Muscle of back (tissue), 11 donors: ENCODE measurements around the gene CCDC51. TPM values are rescaled to one million over a fixed set of nuclear protein-coding genes. Genes with fewer than 3 reads are reported as not detected.

Source experiments
- DNase-seq, 3 donors: peaks; one replicate each; pipeline versions ENCODE4 v3.0.0 to v3.0.0-alpha.2; 2013
- polyA plus RNA-seq, 10 donors: library from polyadenylated mRNA; unstranded; fragments of 120-200 nt; gene quantifications; one replicate each; pipeline ENCODE4 v1.2.1, GENCODE V29; 2013; ENCODE audit not compliant: insufficient read length in 10 of 10

CCDC51 gene
- polyA plus RNA-seq, 10 donors = 9.2 to 15.2 (median 11.3) TPM

GRCh38 chr3:48420561-48420960 lies 19.4 kb downstream of the CCDC51 start:
- DNase-seq = no peak

- DNase-seq = no peak
Observed at GRCh38 chr3:48419597-48419996, 20.3 kb downstream of the CCDC51 start.

DNA sequence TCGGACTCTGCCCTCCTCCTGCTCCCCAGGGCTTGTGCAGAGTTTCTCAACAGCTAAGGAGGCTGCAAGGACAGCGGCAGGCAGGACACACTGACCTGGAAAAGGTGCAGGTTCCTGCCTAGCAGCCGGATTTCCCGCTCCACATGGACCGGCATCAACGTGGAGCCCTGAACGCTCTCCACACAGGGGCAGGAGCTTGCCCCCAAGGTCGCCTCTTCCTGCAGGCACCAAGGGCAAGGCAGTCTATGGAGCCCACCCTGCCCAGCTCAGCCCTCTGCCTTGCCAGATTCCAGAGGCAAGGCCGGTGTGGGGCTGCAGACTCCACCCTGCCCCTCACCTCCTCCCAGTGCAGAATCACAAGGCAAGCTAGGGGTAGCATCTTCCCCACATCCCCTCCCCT lies 20.8 kb downstream of the CCDC51 start:
- no peak for DNase-seq

- no peak for DNase-seq
Observed at GRCh38 chr3:48418651-48419050, 21.3 kb downstream of the CCDC51 start.

DNA sequence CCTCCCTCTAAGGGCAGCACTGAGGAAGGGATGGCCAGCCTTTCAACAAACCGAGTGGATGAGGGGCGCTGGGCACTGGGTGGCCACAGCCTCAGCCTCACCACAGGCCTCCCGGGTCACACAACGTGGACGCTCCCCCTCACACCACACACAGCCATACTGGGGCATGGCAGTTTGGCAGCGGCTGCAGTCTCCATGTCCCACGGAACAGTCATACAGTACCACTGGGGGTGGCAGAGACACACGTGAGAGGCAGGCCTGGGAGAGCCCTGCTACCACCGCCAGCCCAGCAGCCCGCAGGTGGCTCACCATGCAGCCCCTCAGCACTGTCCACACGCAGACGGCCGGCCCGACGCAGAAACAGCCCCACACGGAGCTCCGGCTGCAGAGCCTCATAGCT lies 21.8 kb downstream of the CCDC51 start:
- DNase-seq = no peak

DNA sequence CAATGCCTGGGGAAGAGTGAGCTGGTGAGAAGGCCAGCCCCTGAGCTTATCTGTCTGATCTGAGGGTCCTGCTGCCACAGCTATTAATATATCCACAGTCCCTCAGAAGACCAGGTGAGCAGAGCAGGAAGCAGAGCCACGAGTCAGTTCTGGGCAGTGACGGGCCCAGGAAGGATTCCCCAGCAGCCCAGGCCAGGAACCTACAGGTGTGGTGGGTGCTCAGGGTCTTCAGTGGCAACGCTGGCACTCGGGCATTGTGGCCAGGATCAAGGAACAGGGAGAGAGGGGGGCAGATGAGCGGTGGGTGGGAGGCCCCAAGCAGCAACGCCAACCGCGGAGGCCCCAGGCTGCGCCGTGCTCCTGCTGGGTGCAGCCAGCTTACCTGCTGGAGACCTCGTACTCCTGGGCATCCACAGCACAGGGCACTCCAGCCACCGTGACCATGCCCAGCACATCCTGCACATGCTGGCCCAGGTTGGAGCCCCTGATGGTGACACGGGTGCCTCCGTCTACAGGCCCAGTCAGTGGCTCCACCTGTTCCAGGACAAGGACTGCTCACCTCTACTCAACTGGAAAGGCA lies 22.3 kb downstream of the CCDC51 start:
- no peak for DNase-seq

DNA sequence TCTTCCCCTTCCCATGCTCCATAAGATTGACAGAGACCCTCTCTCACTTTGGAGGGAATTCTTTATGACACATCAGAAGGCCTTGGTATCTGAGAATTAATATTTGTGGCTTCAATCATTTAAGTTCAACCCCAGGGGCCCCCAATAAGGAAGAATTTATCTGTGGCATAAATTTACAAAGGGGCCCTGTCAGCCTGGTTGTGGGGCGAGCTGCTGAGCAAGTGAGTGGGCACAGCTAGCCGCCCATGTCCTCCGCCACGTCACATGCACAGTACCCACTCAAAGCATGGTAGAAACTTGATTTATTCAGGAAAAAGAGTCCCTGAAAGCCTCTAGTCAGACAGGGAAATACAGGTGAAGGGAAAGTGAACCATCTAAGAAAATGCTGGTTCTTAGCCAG lies 23.4 kb downstream of the CCDC51 start:
- DNase-seq = no peak

- DNase-seq = no peak
Observed at GRCh38 chr3:48416091-48416505, 23.8 kb downstream of the CCDC51 start.

DNA sequence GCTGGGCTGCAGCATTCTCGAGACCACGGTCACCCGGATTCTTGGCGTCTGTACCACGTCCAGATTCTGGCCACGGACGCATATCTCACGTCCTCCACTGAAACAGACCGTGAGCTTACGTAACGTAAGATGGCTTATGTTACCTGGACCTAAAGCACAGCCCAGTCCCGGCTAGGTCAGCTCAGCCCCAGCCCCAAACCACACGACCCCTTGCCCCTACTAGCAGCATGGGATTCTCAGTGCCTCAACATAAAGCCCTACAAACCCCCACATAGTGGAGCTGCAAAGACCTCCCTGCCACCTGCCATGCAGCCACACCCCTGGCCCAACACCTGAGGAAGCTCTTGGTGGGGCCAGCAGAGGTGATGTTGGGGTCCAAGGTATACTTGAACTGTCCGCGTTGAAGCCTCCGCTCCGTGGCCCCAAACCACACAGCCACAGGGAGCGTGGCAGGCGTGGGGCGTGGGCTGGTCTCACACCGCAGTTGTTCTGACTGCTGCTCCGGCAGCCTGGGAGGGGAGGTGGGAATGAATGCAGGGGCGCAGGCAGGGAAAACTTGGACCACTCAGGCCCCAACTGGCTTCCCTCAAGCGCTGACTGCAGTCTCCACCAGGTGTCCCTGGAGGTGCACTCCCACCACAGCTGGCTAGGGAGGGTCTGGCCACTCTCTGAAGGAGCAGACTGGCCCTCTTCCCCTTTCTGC lies 24.5 kb downstream of the CCDC51 start:
- no peak for DNase-seq

DNA sequence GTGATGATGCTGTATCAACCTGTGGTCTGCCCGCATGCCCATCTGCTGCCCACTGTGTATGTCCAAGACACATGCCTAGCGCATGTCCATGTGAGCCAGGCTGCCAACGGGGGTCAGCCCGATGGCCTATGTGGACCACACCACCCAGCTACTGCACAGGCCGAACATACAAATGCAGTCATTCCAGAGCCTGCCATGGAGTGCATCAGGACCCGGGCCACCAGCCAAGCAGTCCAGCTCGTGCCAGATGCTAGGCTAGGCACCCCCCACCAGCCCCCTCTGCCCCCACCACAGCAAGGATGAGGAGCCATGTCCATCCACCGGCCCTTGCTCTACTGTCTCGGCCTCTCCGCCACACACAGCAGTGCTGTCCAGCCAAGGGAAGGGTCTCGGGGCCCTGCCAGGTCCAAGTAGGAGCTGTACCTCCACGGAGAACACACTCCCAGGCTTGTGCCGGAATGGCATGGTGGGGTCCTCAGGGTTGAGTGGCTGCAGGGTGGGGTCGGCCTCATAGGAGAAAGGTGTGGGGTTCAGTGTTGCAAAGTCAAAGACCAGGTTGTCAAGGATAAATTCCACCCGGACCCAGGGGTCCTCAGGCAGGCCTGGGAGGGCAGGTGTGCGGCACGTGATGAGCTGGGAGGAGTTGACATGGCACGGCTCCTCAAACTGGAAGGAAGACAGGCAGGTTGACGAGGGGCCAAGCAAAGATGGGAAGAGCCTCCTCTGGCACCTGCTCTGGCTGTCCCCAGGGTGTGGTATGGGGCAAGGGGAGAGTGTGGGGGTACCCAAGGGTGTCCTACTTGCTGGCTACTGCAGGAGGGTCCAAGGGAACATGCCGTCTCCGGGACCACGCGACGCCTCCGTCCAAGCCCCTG lies 25.3 kb downstream of the CCDC51 start:
- DNase-seq = no peak

GRCh38 chr3:48413611-48414010 lies 26.3 kb downstream of the CCDC51 start:
- DNase-seq = no peak

GRCh38 chr3:48413086-48413485 lies 26.8 kb downstream of the CCDC51 start:
- DNase-seq = no peak

GRCh38 chr3:48412375-48413001 lies 27.4 kb downstream of the CCDC51 start:
- no peak for DNase-seq

DNA sequence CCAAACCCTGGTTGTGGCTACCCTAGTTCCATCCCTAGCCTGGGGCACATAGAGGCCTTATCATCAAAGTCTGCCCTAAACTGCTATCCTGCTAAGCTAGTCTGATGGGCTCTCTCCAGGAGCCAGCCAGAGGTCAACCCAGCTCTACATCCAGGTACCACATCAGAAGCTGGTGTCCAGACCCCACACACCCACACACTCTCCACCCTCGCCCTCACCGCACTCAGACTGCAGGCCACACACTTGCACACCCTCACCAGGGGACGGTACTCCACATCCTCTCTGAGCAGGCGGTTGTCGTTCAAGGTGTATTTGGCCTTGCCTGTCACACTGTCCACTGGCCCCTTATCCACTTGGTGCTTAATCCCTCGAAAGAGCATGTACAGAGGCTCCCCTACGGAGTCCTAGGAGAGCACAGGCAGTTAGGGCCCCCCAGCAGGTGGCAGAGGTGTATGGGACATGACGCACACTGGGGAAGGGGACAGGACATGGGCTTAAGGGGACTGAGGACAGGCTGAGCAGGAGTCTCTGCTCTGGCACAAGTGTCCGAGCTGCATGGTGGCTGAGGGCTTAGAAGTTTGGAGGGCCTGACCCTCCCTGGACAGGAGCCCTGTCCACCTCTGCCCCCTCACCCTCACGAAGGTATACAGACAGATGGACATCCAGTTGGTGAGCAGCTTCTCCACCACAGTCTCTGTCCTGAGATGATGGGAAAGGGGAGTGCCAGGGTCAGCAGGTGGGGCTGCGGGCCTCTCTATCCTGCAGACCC lies 28.1 kb downstream of the CCDC51 start:
- DNase-seq = no peak

GRCh38 chr3:48411041-48411588 lies 28.8 kb downstream of the CCDC51 start:
- no peak for DNase-seq

DNA sequence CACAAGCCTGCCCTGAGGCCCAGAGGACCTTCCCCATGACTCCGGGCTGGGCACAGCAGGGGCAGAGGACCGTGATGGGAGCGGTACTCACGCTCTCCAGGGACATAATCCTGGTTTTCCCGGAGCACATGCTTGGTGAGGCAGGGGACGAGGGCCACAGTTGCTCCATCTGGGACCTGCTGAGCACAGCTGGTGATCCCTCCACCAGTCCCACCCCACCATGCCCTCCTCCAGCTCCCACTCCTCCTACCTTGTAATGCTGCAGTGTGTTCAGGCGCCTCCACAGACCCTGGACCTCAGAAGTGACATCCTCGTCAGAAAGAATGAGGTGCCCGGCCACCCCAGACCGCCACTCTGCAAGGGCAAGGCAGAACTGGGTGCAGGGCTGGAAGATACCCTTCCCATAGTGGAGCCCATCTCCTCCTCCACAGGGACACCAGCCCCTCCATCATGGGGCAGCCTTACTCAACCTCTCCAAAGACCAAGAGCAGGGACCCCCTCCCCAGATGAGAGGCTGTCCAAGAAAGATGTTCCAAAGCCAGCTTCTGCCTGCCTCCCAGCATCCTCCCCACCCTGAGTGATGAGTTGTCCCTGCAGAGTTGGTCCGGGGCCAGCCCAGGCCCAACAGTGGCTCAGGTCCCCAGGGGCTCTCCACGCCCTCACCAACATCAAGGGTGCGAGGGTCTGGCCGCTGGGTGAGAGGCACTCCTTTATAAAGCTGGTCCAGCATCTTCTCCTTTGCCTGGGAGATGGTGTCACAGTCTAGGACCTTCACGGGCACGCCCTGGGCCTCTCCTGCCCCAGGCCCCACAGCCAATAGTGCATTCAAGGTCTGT lies 29.5 kb downstream of the CCDC51 start:
- no peak for DNase-seq

DNA sequence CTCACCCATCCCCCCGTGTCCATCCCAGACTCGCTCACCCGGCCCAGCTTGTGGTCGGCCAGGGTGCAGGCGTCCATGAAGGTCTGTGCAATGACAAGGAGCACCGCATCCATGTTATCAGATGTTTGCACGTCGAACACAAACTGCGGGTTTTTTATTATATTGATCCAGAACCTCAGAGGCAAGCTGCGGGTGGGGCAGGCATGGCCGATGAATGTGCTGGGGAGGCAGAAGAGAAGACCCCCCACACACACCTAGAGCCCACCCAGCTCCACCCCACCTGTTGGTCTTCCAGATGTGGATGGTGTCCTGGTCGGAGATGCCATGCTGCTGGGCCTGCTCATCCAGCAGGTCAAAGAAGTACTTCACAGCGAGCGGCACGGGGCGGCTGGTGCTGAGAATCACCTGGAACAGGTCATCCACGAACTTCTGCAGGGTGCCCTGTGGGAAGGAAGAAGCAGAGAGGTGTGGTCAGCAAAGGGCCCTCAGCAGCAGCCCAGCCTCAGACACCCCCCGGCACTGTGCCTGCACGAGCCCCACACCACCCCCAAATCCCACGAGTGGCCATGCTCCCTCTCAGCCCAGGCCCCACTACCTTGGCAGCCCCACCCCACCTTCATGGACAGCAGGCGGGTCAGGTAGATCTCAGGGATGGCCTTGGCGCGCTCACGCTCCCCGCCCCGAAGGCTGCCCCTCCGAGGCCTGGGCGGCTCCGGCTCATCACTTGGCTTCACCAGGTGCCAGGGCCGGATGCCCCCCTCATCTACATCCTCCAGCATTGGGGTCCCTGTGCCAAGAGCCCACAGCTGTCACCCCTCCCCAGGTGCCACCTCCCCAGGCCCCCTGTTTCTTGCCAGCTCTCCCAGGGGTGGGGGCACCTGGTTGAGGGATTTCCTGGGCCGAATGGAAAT lies 30.4 kb downstream of the CCDC51 start:
- no peak for DNase-seq

DNA sequence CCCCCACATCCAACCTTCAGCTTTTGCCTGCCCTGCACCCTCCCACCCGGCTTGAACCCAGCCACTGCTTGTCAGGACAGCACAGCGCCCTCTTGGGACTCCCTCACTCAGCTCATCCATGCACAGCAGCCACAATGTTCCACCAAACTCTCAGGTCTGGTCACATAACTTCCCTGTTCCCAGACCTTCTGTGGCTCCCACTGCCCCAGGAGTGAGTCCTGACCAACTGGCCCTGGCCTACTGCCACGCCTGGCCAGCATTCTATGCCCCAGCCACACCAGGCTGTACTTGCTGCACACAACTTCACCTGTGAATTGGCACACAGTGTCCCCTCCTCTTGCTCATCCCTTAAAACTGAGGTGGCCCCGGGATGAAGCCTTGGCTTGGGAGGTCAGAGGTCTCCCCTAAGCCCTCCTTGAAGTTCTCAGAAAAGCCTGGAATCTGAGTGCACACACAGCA lies 31.1 kb downstream of the CCDC51 start:
- peak in 1 of 3 donors; percentile 1 for DNase-seq

DNA sequence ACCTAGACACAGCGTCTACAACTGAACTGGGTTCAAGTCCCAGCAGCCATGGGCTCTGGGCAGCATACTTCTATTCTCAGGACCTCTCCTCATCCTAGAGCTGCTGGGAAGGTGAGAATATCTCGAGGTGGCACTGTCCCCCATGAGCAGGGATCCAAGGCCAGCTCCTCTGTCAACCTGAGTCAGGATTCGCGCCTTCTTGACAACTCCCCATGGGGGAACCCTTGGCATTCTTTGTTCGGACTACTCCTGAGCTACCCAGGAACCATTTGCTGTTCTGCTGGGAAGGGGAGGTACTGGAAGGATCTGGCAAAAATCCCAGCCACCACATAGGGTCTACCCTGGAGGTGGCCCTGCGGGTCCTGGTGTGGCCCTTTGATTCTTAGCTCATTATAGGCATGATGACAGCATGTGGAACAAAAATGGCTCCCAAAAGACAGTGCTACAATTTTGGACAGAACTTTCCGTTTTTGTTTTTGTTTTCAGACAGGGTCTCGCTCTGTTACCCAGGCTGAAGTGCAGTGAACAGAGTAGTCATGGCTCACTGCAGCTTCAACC lies 32.3 kb downstream of the CCDC51 start:
- peak in 1 of 3 donors; percentile 0 for DNase-seq
